Endodermal cell (in vitro differentiated cells): ENCODE data around the gene DESI2. TPM values are rescaled to one million over a fixed set of nuclear protein-coding genes. Genes with fewer than 3 reads are reported as not detected.

Experiments
- DNase-seq: peaks from one replicate; pipeline ENCODE4 v3.0.0-alpha.2; 2017
- H3K27ac ChIP-seq: 2 replicates; pipeline ENCODE4 v1.5.1; 2013; ENCODE audit warnings: mild to moderate bottlenecking, low read depth, low read length, moderate library complexity
- H3K27me3 ChIP-seq: 2 replicates; pipeline ENCODE4 v1.6.1; 2013; ENCODE audit warnings: mild to moderate bottlenecking, low read length, moderate library complexity; ENCODE audit not compliant: insufficient read depth, control insufficient read depth, poor library complexity, severe bottlenecking
- H3K36me3 ChIP-seq: 2 replicates; pipeline ENCODE4 v1.7.0; 2013; ENCODE audit warnings: mild to moderate bottlenecking, low read length, moderate library complexity; ENCODE audit not compliant: control insufficient read depth, insufficient read depth
- H3K4me1 ChIP-seq: one replicate; pipeline ENCODE4 v1.7.0; 2013; ENCODE audit warnings: low read length; ENCODE audit not compliant: control insufficient read depth, insufficient read depth
- H3K4me3 ChIP-seq: 2 replicates; pipeline ENCODE4 v1.5.1; 2013; ENCODE audit warnings: mild to moderate bottlenecking, low read length, moderate library complexity
- H3K9ac ChIP-seq: 2 replicates; pipeline ENCODE4 v1.6.1; 2013; ENCODE audit warnings: mild to moderate bottlenecking, low read length, moderate library complexity; ENCODE audit not compliant: poor library complexity, severe bottlenecking; ENCODE audit errors: extremely low read depth
- H3K9me3 ChIP-seq: 2 replicates; pipeline ENCODE4 v1.6.1; 2013; ENCODE audit warnings: mild to moderate bottlenecking, low read length, moderate library complexity; ENCODE audit not compliant: control insufficient read depth
- H3K27ac Mint-ChIP-seq: 2 replicates; pipeline ENCODE4 v1.8.0; 2020; ENCODE audit warnings: mixed read lengths
- H3K27me3 Mint-ChIP-seq: 2 replicates; pipeline ENCODE4 v1.8.0; 2021; ENCODE audit warnings: mild to moderate bottlenecking, mixed read lengths; ENCODE audit not compliant: insufficient read depth
- H3K36me3 Mint-ChIP-seq: 2 replicates; pipeline ENCODE4 v1.8.0; 2020; ENCODE audit warnings: low read depth, mixed read lengths
- H3K4me1 Mint-ChIP-seq: 2 replicates; pipeline ENCODE4 v1.8.0; 2020; ENCODE audit warnings: mixed read lengths
- H3K4me3 Mint-ChIP-seq: 2 replicates; pipeline ENCODE4 v1.8.0; 2020; ENCODE audit warnings: mild to moderate bottlenecking, moderate library complexity, mixed read lengths
- H3K9me3 Mint-ChIP-seq: 2 replicates; pipeline ENCODE4 v1.8.0; 2020; ENCODE audit warnings: mild to moderate bottlenecking, mixed read lengths
- CTCF ChIP-seq: fragments of 200-600 bp; sonication (generic); conservative IDR thresholded peaks from 2 replicates; pipeline ENCODE4 v1.5.0; 2021; ENCODE audit warnings: antibody characterized with exemption, mild to moderate bottlenecking
- WGBS, 2 experiments: methylation state at CpG; one replicate each; pipeline versions ENCODE4 v1.1.5 to v1.1.7; 2013; ENCODE audit warnings: missing lambda C conversion rate in 2 of 2, mixed read lengths in 1 of 2; ENCODE audit not compliant: insufficient coverage in 1 of 2, insufficient read length in 1 of 2; 5-methylcytosine and 5-hydroxymethylcytosine counted together
- total RNA-seq, 2 donors: library from RNA; stranded (reverse); fragmentation: NEBNext Ultra II Directional in 1 of 2; extraction: Animal tissue kit (Norgen Biotek cat#: 25700) in 1 of 2; gene quantifications; 2 replicates in 1 of 2; 3 replicates in 1 of 2; pipeline ENCODE4 v1.2.1, GENCODE V29; 2021

The DESI2 gene
- total RNA-seq, 2 donors from 2014 or later: 50.0 to 50.2 TPM

GRCh38 chr1:244626709-244627108, 26.2 kb upstream of the DESI2 start:
- Histone ChIP-seq H3K36me3 (no peaks in the 10 kb centered on the region), H3K9me3 (no peaks in the 10 kb centered on the region), H3K27me3 (no peaks in the 10 kb centered on the region), H3K4me1 (no peaks in the 10 kb centered on the region), H3K4me3 (no peak overlapping the region), H3K27ac (no peak overlapping the region), H3K9ac (no peak overlapping the region)
- no peak for DNase-seq
- no peak for TF ChIP-seq CTCF
- Mint-ChIP-seq H3K9me3 (no peaks in the 10 kb centered on the region), H3K4me3 (no peak overlapping the region), H3K4me1 (no peaks in the 10 kb centered on the region), H3K27me3 (no peaks in the 10 kb centered on the region), H3K27ac (no peak overlapping the region), H3K36me3 (no peaks in the 10 kb centered on the region)
- 87 to 90% methylated on average over 3 to 4 of the region's 4 CpGs for WGBS, 2 experiments

GRCh38 chr1:244628789-244629188, 24.1 kb upstream of the DESI2 start:
- no peaks in the 10 kb centered on the region for H3K4me1 ChIP-seq
- H3K4me3 Mint-ChIP-seq: no peak overlapping the region
- 89 to 91% methylated on average over 5 of the region's 5 CpGs for WGBS, 2 experiments
- no peaks in the 10 kb centered on the region for H3K9me3 ChIP-seq
- H3K9me3 Mint-ChIP-seq: peaks cover 2% of the 10 kb centered on the region
- H3K36me3 Mint-ChIP-seq: no peaks in the 10 kb centered on the region
- H3K9ac ChIP-seq: no peak overlapping the region
- no peak for DNase-seq
- no peaks in the 10 kb centered on the region for H3K4me1 Mint-ChIP-seq
- no peaks in the 10 kb centered on the region for H3K27me3 ChIP-seq
- H3K27ac ChIP-seq: no peak overlapping the region
- no peak overlapping the region for H3K4me3 ChIP-seq
- no peak overlapping the region for H3K27ac Mint-ChIP-seq
- no peaks in the 10 kb centered on the region for H3K36me3 ChIP-seq
- no peak for TF ChIP-seq CTCF
- H3K27me3 Mint-ChIP-seq: no peaks in the 10 kb centered on the region

- no peak overlapping the region for H3K27ac ChIP-seq
- no peak for TF ChIP-seq CTCF
- H3K9me3 Mint-ChIP-seq: peaks cover 2% of the 10 kb centered on the region
Observed at GRCh38 chr1:244633140-244633539, 19.8 kb upstream of the DESI2 start.

More at GRCh38 chr1:244633140-244633539, 19.8 kb upstream of the DESI2 start:
- no peaks in the 10 kb centered on the region for H3K4me1 ChIP-seq
- no peaks in the 10 kb centered on the region for H3K9me3 ChIP-seq
- Mint-ChIP-seq H3K36me3 (no peaks in the 10 kb centered on the region), H3K4me3 (no peak overlapping the region), H3K4me1 (no peaks in the 10 kb centered on the region), H3K27ac (no peak overlapping the region), H3K27me3 (no peaks in the 10 kb centered on the region)
- no peaks in the 10 kb centered on the region for H3K27me3 ChIP-seq
- no peak for DNase-seq
- H3K9ac ChIP-seq: no peak overlapping the region
- no peak overlapping the region for H3K4me3 ChIP-seq
- H3K36me3 ChIP-seq: no peaks in the 10 kb centered on the region
